ENCODE measurements around the gene ENTR1.
"Not testable (repeated sequence)": the region's sequence is repeated elsewhere in the genome, so short reads cannot be mapped to it uniquely, and the experiment has no call there.

Gene ENTR1

GRCh38 chr9:136432591-136432990 is 22.2 kb upstream of the ENTR1 start:
- H3K4me3 ChIP-seq (ENCODE audit: low read length): no peak overlapping the region
- DNase-seq (ENCODE audit: low read depth): no peak
- TF ChIP-seq, protein P1, sequence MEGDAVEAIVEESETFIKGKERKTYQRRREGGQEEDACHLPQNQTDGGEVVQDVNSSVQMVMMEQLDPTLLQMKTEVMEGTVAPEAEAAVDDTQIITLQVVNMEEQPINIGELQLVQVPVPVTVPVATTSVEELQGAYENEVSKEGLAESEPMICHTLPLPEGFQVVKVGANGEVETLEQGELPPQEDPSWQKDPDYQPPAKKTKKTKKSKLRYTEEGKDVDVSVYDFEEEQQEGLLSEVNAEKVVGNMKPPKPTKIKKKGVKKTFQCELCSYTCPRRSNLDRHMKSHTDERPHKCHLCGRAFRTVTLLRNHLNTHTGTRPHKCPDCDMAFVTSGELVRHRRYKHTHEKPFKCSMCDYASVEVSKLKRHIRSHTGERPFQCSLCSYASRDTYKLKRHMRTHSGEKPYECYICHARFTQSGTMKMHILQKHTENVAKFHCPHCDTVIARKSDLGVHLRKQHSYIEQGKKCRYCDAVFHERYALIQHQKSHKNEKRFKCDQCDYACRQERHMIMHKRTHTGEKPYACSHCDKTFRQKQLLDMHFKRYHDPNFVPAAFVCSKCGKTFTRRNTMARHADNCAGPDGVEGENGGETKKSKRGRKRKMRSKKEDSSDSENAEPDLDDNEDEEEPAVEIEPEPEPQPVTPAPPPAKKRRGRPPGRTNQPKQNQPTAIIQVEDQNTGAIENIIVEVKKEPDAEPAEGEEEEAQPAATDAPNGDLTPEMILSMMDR (conservative IDR thresholded peaks at IDR 0.05; ENCODE audit: low read length): no peak

DNA sequence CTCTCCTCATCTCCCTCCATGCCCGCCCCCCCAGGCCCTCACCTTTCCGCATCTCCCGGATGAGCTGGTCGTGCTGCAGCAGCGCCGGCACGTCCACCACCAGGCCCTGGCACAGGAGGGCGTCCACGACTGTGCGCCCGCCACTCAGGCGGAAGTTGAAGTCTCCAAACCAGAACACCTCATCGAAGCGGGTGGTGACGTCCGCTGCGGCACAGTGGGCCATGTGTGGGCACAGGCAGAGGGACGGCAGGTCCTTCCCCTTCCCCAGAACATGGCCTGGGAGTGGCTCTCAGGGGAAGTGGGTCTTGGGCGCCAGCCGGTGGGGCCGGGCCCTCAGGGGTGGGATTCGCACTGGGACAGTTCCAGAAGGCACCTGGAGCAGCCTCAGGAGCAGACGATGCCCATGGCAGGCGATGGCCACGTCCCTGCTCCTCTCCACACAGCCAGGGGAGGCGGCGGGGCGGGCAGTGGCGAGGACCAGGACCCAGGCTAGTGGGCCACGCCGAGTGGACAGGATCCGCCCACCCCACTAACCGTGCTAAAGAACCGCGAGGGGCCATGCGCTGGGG is 21.5 kb upstream of the ENTR1 start:
- H3K4me3 ChIP-seq (ENCODE audit: low read length): no peak overlapping the region
- TF ChIP-seq, protein P1 (conservative IDR thresholded peaks at IDR 0.05; ENCODE audit: low read length): no peak
- no peak for DNase-seq (ENCODE audit: low read depth)

DNA sequence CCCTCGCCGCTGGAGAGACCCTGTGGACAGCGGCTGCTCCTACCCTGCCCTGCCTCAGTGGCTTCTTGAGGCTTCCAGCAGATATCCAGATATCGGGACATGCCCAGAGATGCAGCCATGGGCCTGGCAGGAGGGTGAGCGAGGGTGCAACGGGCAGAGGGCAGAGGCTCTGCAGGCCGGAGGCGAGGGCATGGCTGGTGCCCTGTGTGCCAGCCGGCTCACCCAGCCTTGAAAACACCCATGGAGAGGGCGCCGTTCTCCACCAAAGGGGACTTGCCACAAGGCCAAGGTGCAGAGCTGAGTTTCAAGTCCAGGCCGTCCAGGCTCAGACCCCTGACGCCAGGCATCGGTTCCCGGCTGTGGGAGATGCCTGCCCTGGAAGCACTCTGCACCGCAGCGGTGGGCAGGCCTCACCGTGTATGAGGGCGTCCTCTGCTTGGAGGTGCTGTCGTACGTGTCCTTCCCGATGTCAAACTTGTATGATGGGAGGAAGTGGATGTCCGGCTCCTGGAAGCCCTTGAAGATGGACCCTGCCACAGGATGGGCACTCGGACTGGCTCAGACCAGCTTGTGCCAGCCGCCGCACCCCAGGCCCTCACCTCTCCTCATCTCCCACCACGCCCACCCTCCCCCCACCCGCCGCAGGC is 20.3 kb upstream of the ENTR1 start:
- no peak for DNase-seq (ENCODE audit: low read depth)
- TF ChIP-seq, protein P1 (conservative IDR thresholded peaks at IDR 0.05; ENCODE audit: low read length): no peak
- no peak overlapping the region for H3K4me3 ChIP-seq (ENCODE audit: low read length)

DNA sequence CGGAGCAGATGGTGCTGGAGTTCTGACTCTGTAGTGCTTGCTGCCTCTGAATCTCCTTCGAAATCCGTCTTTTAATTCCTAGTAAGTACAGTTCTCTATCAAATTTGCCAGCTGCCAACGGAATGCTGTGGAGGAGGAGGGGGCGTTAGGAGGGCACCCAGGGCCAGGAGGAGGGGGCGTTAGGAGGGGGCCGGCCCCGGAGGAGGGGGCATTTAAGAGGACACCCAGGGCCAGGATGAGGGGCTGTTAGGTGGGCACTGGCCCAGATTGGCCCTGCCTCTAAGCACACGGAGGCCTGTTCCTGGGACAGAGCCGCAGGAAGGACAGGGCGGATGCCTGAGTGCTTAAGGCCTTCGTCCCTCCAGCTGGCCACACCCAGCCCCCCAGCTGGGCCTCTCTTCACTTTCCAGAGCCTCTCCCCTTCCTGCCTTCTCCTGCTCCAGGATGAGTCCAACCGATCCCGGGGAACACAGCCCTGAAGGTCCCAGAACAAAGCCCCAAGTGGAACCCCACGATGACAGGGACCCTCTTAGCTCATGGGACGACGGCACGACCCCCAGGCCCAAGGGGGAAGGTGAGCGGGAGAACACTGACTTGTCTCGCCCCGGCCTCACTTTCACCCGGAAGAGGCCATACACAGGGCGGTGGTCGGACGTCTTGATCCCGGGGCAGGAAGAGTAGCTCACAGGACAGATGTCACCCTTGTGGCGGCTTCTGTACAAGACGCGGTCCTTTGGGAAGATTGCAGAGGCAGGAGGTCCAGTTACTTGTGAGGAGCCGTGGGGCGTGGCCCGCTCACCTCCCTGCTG is 19.5 kb upstream of the ENTR1 start:
- no peak overlapping the region for H3K4me3 ChIP-seq (ENCODE audit: low read length)
- TF ChIP-seq, protein P1 (conservative IDR thresholded peaks at IDR 0.05; ENCODE audit: low read length): no peak
- no peak for DNase-seq (ENCODE audit: low read depth)

- H3K4me3 ChIP-seq (ENCODE audit: low read length): no peak overlapping the region
- TF ChIP-seq, protein P1 (conservative IDR thresholded peaks at IDR 0.05; ENCODE audit: low read length): no peak
- no peak for DNase-seq (ENCODE audit: low read depth)
These were observed 18.7 kb upstream of the ENTR1 start for GRCh38 chr9:136429075-136429628.

GRCh38 chr9:136426787-136427186 is 16.4 kb upstream of the ENTR1 start:
- no peak overlapping the region for H3K4me3 ChIP-seq (ENCODE audit: low read length)
- TF ChIP-seq, protein P1 (conservative IDR thresholded peaks at IDR 0.05; ENCODE audit: low read length): no peak
- no peak for DNase-seq (ENCODE audit: low read depth)

- DNase-seq (ENCODE audit: low read depth); H3K4me3 ChIP-seq (ENCODE audit: low read length): not testable (repeated sequence)
These were observed 15.0 kb upstream of the ENTR1 start for GRCh38 chr9:136425367-136425766.

All from AG10803 (cell line).